ENCODE measurements around the gene STAP1.
"Not testable (repeated sequence)": the region's sequence is repeated elsewhere in the genome, so short reads cannot be mapped to it uniquely, and the experiment has no call there.

Gene STAP1

DNA sequence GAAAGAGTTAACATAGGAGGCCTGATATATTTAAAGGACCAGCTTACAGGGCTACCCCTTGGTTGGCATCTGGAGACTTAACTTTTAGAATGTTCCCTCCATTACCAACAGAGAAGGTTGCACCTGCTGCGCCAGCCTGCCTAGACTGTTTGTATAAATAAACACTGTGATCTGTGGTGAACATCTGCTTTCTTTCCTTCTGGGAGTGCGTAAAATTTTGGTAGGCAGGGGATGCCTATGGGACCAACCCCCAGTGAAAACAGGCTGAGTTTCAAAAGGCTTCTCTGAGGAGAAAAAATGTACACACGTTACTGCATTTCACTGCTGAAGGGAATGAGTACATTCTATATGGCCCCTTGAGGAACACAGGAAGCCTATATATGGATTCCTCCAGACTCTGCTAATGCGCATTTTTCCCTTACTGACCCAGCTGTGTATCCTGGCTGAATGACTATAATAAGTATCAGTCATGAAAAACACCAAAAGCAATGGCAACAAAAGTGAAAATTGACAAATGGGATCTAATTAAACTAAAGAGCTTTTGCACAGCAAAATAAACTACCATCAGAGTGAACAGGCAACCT lies 27.1 kb upstream of the STAP1 start:
- TF ChIP-seq CTCF (IDR thresholded peaks at IDR 0.05; ENCODE audit: control insufficient read depth, insufficient read depth, low read depth, low read length, missing control alignments), result no peak
- no peak overlapping the region for H3K4me3 ChIP-seq (ENCODE audit: control insufficient read depth, low read depth, low read length)
- DNase-seq (ENCODE audit: low read depth), result no peak

- not testable (repeated sequence) for DNase-seq (ENCODE audit: low read depth); H3K4me3 ChIP-seq (ENCODE audit: control insufficient read depth, low read depth, low read length)
Observed at GRCh38 chr4:67532397-67532796, 26.1 kb upstream of the STAP1 start.

DNA sequence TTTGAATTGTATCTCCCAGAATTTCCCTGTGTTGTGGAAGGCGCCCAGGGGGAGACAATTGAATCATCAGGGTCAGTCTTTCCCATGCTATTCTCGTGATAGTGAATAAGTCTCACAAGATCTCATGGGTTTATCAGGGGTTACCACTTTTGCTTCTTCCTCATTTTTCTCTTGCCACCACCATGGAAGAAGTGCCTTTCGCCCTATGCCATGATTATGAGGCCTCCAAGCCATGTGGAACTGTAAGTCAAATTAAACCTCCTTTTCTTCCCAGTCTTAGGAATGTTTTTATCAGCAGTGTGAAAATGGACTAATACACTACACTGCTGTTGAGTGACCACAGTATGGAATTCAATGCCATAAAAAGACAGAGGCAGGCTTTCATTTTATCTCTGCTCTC lies 25.4 kb upstream of the STAP1 start:
- no peak for TF ChIP-seq CTCF (IDR thresholded peaks at IDR 0.05; ENCODE audit: control insufficient read depth, insufficient read depth, low read depth, low read length, missing control alignments)
- no peak overlapping the region for H3K4me3 ChIP-seq (ENCODE audit: control insufficient read depth, low read depth, low read length)
- DNase-seq (ENCODE audit: low read depth), result no peak

DNA sequence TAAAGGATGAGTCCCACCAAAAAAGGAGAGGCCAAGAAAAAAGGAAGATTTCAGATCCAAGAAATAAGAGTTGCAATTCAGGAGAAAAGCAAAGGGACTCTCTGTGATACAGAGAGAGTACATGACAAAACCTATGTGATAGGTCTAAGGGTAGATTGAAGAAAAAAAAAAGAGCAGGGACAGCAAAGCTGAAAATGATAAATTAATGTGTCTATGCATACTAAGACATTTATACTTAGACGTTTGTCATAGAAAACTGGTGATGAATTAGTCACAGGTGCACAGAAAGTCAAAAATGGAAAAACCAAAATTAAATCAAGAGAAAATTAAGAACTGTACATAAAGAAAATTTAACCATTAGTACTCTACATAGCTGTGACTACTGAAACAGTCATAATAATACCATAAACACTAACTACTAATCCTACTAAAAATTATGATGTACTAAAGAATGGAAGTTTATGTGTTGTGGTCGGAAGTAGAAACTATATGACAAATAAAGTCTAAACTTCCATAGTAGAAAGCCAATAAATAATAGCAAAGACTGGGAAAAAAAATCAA lies 23.2 kb upstream of the STAP1 start:
- H3K4me3 ChIP-seq (ENCODE audit: control insufficient read depth, low read depth, low read length), result no peak overlapping the region
- no peak for TF ChIP-seq CTCF (IDR thresholded peaks at IDR 0.05; ENCODE audit: control insufficient read depth, insufficient read depth, low read depth, low read length, missing control alignments)
- DNase-seq (ENCODE audit: low read depth), result no peak

- no peak for DNase-seq (ENCODE audit: low read depth)
- H3K4me3 ChIP-seq (ENCODE audit: control insufficient read depth, low read depth, low read length), result no peak overlapping the region
- TF ChIP-seq CTCF (IDR thresholded peaks at IDR 0.05; ENCODE audit: control insufficient read depth, insufficient read depth, low read depth, low read length, missing control alignments), result no peak
Observed at GRCh38 chr4:67539830-67540229, 18.7 kb upstream of the STAP1 start.

GRCh38 chr4:67542076-67542475 lies 16.5 kb upstream of the STAP1 start:
- DNase-seq (ENCODE audit: low read depth), result no peak
- TF ChIP-seq CTCF (IDR thresholded peaks at IDR 0.05; ENCODE audit: control insufficient read depth, insufficient read depth, low read depth, low read length, missing control alignments), result no peak
- no peak overlapping the region for H3K4me3 ChIP-seq (ENCODE audit: control insufficient read depth, low read depth, low read length)

GRCh38 chr4:67545199-67546003 lies 13.1 kb upstream of the STAP1 start, which contains the start of gene CENPC:
Gene CENPC, minus strand, starts transcription at chr4:67545503. Its CDS starts 148 bp downstream, at chr4:67545355.
- peak within 1 kb of the TSS; percentile 86 for H3K4me3 ChIP-seq (ENCODE audit: control insufficient read depth, low read depth, low read length)
- DNase-seq (ENCODE audit: low read depth), result peak; percentile 84
- TF ChIP-seq CTCF (IDR thresholded peaks at IDR 0.05; ENCODE audit: control insufficient read depth, insufficient read depth, low read depth, low read length, missing control alignments), result no peak

All from AG09309 (cell line).